ENCODE measurements around the gene DERL2.

- no peak for TF ChIP-seq POLR2A (IDR thresholded peaks at IDR 0.05)
- peak in 3 of 6 experiments; percentile 7 to 19 (median 18) for TF ChIP-seq CTCF (IDR thresholded peaks at IDR 0.05)
Observed at GRCh38 chr17:5439446-5439764, 46.6 kb downstream of the DERL2 start.

Measured in thyroid gland (tissue), 4 donors.